CD1c-positive myeloid dendritic cell (primary cell): ENCODE results near the gene AGRN.
"Not testable (repeated sequence)": the region's sequence is repeated elsewhere in the genome, so short reads cannot be mapped to it uniquely, and the experiment has no call there.

Source experiments
- DNase-seq: peaks from one replicate; pipeline ENCODE4 v3.0.0-alpha.2; 2016; ENCODE audit errors: extremely low spot score

Gene AGRN

GRCh38 chr1:1020000-1020404 is at the start of gene AGRN:
AGRN (plus strand) TSS chr1:1020120; CDS start chr1:1020173, 53 bp downstream.
- DNase-seq = peak; percentile 51

DNA sequence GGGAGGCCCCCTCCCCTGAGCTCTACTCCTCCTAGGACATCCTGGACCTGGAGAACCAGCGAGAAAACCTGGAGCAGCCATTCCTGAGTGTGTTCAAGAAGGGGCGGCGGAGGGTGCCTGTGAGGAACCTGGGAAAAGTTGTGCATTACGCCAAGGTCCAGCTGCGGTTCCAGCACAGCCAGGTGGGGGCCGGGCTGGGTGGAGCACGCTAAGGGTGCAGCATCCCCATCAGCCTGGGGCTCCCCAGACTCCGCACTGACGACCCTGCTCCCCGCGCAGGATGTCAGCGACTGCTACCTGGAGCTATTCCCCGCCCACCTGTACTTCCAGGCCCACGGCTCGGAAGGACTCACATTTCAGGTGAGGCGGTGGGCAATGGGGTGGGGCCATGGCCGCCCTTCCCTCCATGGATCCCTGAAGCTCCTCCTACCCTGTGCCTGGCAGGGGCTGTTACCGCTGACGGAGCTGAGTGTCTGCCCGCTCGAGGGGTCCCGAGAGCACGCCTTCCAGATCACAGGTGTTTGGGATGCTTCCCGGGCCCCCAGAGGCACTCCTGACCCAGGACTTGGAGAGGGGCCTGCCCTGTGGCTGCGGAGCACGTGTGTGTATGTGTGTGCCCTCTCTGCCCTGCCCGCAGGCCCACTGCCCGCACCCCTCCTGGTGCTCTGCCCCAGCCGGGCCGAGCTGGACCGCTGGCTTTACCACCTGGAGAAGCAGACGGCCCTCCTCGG is 49.5 kb upstream of the AGRN start:
- no peak for DNase-seq

GRCh38 chr1:970973-971730 is 48.8 kb upstream of the AGRN start:
- no peak for DNase-seq

DNA sequence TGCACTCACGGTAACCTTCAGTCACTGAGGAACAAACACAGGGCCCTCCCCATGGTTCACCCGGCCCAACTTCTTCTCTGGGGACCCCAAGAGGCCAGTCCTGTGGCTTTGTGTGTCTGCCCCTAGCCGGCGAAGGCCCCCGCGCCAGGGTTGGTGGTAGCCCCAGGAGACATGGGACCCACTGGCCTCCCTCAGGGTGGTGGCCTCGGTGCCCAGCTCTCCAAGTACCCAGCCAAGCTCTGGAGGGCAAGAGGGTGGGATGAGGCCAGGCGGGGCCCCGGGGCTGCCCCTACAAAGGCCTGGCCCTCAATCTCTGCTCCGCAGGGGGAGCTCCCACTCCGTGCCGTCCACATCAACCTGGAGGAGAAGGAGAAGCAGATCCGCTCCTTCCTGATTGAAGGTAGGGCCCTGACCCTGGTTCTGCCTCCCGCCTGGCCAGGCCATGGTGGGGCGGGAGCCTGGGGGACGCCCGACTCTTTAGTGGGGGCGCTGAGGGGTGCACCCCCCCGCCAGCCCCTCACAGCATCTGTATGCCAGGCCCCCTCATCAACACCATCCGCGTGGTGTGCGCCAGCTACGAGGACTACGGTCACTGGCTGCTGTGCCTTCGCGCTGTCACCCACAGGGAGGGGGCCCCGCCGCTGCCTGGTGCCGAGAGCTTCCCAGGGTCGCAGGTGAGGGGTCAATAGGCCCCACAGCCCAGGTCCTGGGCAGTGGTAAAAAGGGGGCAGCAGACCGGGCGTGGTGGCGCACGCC is 48.0 kb upstream of the AGRN start:
- DNase-seq = no peak

DNA sequence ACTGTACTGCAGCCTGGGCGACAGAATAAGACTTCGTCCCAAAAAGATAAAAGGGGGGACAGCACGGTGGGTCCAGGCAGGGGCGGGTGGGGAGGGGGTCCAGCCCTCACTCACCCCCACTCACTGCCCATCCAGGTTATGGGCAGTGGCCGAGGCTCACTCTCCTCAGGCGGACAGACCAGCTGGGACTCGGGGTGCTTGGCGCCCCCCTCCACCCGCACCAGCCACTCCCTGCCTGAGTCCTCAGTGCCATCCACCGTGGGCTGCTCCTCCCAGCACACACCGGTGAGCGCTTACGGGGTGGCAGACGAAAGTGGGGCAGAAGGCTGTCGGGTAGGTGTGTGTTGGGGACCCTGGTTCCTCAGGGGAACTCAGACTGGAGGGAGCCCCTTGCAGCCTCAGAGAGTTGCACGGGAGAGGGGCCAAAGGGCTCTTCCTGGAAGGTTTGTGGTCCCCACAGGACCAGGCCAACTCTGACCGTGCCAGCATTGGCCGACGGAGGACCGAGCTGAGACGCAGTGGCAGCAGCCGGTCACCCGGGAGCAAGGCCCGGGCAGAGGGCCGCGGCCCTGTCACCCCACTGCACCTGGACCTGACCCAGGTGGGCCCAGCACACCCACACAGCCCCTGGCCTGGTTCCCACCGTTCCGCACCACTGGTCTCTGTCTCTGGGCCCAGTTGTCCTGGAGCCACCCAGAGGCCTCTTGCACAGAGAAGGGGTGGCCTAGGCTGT is 47.0 kb upstream of the AGRN start:
- no peak for DNase-seq

GRCh38 chr1:973459-974292 is 46.2 kb upstream of the AGRN start:
- no peak for DNase-seq

- DNase-seq = no peak
These were observed 45.7 kb upstream of the AGRN start for GRCh38 chr1:974293-974640.

DNA sequence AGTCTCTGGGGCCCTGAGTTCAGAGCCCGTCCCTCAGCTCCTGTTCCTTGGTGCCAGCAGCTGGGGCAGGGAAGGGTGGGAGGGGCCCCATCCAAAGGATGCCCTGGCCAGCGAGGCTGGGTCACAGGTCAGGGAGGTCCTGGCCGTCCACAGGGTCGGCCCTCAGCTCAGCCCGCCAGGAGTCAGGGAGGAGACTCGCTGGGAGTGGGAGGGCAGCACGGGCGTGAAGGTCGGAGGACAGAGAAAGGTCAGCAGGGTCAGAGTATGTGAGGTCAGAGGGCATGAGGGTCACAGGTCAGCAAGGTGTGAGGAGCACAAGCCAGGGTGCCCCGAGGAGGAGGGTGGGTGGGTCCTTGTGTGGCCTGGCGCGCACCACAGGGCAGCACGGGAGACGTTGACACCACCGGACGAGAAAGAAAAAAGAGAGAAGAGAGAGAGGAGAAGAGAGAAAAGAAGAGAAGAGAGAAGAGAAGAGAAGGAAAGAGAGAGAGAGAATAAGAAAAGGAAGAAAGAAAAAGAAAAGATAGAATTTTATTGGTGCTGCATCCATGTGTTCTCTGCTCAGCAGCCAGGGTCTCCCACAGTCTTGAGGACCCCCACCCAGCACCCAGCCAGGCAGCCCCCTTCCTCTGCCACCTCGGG is 45.1 kb upstream of the AGRN start:
- DNase-seq = no peak

GRCh38 chr1:975365-975764 is 44.6 kb upstream of the AGRN start:
- DNase-seq = no peak

- DNase-seq = peak; percentile 66
These were observed 43.8 kb upstream of the AGRN start for GRCh38 chr1:975896-976683.

DNA sequence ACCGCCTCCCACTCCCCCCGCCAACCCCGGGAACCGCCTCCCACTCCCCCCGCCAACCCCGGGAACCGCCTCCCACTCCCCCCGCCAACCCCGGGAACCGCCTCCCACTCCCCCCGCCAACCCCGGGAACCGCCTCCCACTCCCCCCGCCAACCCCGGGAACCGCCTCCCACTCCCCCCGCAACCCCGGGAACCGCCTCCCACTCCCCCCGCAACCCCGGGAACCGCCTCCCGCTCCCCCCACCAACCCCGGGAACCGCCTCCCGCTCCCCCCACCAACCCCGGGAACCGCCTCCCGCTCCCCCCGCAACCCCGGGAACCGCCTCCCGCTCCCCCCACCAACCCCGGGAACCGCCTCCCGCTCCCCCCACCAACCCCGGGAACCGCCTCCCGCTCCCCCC is 43.1 kb upstream of the AGRN start:
- not testable (repeated sequence) for DNase-seq

DNA sequence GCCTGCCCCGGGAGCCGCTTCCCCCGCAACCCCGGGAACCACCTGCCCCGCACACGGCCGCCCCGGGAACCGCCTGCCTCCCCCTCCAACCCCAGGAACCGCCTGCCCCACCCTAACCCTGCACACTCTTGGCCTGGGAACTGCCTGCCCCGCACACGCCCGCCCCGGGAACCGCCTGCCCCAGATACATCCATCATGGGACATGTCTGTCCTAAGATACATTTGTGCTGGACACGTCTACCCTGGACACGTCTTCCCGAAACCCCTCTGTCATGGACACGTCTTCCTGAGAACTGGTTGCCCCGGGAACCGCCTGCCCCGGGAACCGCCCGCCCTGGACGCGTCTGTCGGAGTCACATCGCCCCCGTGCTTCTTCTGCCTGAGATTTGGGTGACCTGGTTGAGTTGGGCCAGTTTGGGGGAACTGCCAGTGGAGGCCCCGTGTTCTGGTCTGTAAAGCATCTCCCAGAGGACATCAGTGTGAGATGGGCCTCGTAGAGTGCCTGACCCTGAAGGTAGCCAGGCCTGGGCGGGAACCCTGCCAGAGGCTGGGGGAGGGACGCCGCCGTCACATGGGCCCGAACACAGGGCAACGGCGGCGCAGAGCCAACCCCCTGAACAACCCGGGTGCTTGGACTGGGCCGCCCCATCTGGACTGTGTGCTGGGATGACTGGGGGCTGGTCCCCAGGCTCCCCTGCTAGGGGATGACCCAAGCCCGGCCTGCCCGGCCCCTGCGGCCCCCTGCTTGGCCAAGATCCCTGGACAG is 41.7 kb upstream of the AGRN start:
- DNase-seq = no peak

DNA sequence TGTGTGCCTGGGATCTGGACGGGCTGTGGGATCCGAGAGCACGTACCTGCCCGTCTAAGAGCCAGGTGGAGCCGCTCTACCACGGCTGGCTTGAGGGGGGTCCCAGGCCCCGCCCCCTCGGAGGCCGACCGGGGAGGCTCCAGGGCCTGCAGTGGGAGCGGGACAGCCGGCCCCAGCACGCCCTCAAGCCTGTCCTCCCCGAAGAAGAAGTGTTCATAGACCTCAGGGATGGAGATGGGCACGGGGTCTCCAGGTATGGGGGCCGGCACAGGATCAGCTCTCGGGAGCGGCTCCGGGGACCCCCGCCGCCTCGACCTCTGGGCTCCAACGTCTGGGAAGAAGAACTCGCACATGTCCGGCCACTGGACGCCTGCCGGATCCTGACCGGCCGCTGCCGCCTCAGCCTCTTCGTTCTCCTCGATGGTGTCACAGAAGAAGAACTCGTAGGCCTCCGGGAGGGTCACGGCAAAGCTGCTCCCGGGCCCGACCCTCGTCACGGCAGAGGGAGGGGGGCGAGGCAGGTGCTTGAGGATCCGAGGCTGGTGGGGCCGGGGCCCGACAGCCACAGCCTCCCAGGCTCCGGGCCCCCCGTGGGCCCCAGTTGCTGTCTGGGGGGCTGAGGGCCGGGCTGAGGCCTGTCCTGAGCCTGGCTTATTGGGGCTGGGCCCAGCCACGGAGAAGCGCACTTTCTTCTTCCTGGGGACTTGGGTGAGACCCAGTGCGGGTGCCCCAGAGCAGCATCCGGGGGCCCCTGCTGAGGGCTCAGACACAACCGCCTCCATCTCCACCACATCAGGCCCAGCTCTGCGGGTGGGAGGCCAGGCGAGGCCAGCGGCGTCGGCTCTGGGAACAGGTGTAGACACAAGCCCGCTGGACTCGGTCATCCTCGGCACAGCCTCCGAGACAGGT is 40.8 kb upstream of the AGRN start:
- DNase-seq = no peak

DNA sequence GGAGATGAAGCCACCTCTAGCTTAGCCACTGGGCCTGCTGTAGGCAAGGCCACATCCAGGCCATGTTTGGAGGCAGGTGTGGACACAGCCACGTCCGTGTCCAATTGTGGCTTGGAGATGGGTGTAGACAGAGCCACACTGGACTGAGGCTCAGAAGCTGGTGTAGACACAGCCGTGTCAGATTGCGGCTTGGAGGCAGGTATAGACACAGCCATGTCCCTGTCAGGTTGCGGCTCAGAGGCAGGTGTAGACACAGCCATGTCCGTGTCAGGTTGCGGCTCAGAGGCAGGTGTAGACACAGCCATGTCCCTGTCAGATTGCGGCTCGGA is 40.2 kb upstream of the AGRN start:
- DNase-seq = no peak

- no peak for DNase-seq
These were observed 39.8 kb upstream of the AGRN start for GRCh38 chr1:980137-980571.

DNA sequence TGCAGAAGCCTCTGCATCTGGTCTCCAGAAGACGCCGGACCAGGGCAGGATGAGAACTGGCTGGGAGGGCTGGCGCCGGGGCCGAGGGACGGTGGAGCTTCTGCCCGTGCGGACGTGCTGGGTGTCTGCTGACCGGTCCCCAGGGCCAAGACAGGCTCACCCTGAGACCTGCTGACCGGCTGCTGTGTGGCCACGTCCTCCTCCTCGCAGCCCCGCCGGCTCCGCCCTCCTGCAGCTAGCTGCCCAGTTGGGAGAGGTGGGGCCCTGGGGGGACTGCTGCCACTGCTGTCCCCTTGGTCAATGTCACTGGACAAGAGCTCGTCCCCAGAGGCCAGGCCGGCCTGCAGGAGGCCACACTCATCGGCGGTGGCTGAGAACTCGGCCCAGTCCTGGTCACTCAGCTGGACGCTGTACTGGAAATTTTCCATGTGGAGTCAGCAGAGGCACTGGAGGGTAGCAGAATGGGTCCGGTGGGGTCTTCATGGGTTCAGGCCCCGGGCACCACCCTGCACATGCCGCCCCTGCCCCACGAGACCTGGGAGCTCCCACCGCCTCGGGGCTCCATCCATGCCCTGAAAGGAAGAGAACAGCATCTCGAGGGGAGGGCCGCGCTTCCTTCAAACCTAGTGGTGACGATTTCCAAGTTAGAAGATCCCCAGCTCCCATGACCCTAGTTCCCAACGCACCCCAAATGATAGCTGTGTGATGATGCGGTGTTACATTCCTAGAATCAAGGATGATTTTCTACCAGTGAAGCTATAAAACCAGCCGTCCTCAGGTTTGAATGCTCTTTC is 39.1 kb upstream of the AGRN start:
- no peak for DNase-seq

DNA sequence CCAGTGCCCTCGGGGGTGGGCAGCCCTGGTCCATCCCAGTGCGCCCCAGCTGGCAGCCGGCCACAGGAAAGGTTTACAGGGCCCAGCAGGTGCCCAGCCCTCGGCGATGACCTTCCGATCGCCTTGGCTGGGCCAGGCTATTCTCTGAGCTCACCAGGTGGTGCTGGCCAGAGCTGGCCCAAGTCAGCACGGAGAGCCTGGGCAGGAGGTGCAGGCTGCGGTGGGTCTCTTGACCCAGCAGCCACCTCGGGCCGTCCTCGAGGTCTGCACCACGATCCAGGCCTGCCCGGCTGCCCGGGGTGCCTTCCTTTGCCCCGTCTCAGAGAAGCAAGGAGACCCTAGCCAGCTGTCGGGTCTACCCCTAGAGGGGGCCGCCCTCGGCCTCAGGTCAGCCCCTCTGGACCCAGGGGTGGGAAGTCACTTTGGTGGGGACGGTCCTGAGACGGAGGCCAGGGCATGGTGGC is 38.4 kb upstream of the AGRN start:
- DNase-seq = no peak
